ENCODE results near the gene MYO1D. TPM values are rescaled to one million over a fixed set of nuclear protein-coding genes. Genes with fewer than 3 reads are reported as not detected.

The MYO1D gene
- total and polyA plus RNA-seq, 2 of the 13 experiments (the other 11 are each of a cell fraction or from before 2014, with no cell fraction given) = 13.2 to 17.3 TPM

- no peak for TF ChIP-seq ZSCAN29 (CRISPR knock-in tag; conservative IDR thresholded peaks at IDR 0.05)
- peak; percentile 69 for TF ChIP-seq CEBPG (CRISPR knock-in tag; IDR thresholded peaks at IDR 0.05)
- 0 out of 2 replicates have a peak, but pooled peaks have one; percentile 31 for TF ChIP-seq FOXA3 (CRISPR knock-in tag; IDR thresholded peaks at IDR 0.05)
- TF ChIP-seq THAP7 (CRISPR knock-in tag; IDR thresholded peaks at IDR 0.05) = no peak
- TF ChIP-seq ZBTB7B (CRISPR knock-in tag; IDR thresholded peaks at IDR 0.05) = no peak
- no peak for TF ChIP-seq NFAT5 (CRISPR knock-in tag; IDR thresholded peaks at IDR 0.05)
- no peak for TF ChIP-seq ZSCAN21 (CRISPR knock-in tag; IDR thresholded peaks at IDR 0.05; ENCODE audit: borderline replicate concordance)
- TF ChIP-seq EHMT2 (IDR thresholded peaks at IDR 0.05; ENCODE audit: borderline replicate concordance, low read depth, low read length) = no peak
- TF ChIP-seq SMAD1 (CRISPR knock-in tag; IDR thresholded peaks at IDR 0.05; ENCODE audit: borderline replicate concordance, low read depth) = no peak
- TF ChIP-seq ZNF792 (CRISPR knock-in tag; IDR thresholded peaks at IDR 0.05) = 0 out of 2 replicates have a peak, but pooled peaks have one; percentile 27
- no peak for TF ChIP-seq TMF1 (CRISPR knock-in tag; IDR thresholded peaks at IDR 0.05; ENCODE audit: low read depth)
- peak; percentile 75 for TF ChIP-seq HNF4A (CRISPR knock-in tag; IDR thresholded peaks at IDR 0.05)
- no peak for TF ChIP-seq ELK4 (CRISPR knock-in tag; IDR thresholded peaks at IDR 0.05; ENCODE audit: borderline replicate concordance)
- TF ChIP-seq ATF5 (CRISPR knock-in tag; IDR thresholded peaks at IDR 0.05; ENCODE audit: low read depth) = no peak
- no peak for TF ChIP-seq RCOR2 (CRISPR knock-in tag; IDR thresholded peaks at IDR 0.05)
These were observed 84.7 kb downstream of the MYO1D start (continued) for GRCh38 chr17:32792207-32792606.

Data from HepG2 (cell line).